Right atrium auricular region (tissue), 2 donors: ENCODE results near the gene ITPR2. TPM values are rescaled to one million over a fixed set of nuclear protein-coding genes. Genes with fewer than 3 reads are reported as not detected.

Experiments used
- DNase-seq: peaks from one replicate; pipeline ENCODE4 v3.0.0-alpha.2; 2019; ENCODE audit warnings: low spot score
- H3K27ac ChIP-seq, 2 donors: fragments of 200-600 bp; sonication (generic); 1 replicate in 1 of 2; 2 replicates in 1 of 2; pipeline ENCODE4 v1.5.1; 2016 to 2019
- H3K27me3 ChIP-seq, 2 donors: fragments of 200-600 bp; sonication (generic); one replicate each; pipeline versions ENCODE4 v1.5.1 to v1.6.0; 2017 to 2019
- H3K36me3 ChIP-seq: fragments of 200-600 bp; sonication (generic); one replicate; pipeline ENCODE4 v1.5.1; 2016
- H3K4me1 ChIP-seq, 2 donors: fragments of 200-600 bp; sonication (generic); one replicate each; pipeline versions ENCODE4 v1.5.1 to v1.6.0; 2017 to 2019
- H3K4me3 ChIP-seq, 2 donors: fragments of 200-600 bp; sonication (generic); 1 replicate in 1 of 2; 2 replicates in 1 of 2; pipeline ENCODE4 v1.5.1; 2017 to 2019; ENCODE audit warnings: mild to moderate bottlenecking in 1 of 2, moderate library complexity in 1 of 2
- H3K9me3 ChIP-seq, 2 donors: fragments of 200-600 bp; sonication (generic); one replicate each; pipeline ENCODE4 v1.5.1; 2019
- CTCF ChIP-seq, 2 donors: fragments of 200-600 bp; sonication (generic); IDR thresholded peaks; one replicate each; pipeline ENCODE4 v1.5.1; 2019; ENCODE audit warnings: antibody characterized with exemption in 2 of 2
- total RNA-seq, 2 donors: library from RNA; depleted of rRNA; stranded (reverse); fragments of >200 nt; gene quantifications; one replicate each; pipeline ENCODE4 v1.1.0, GENCODE V29; 2016

ITPR2 gene
- total RNA-seq, 2 donors from 2014 or later = 13.0 to 20.7 TPM

- H3K36me3 ChIP-seq = no peaks in the 10 kb centered on the region
- peak overlapping the region in 1 of 2 donors; percentile 3 for H3K27ac ChIP-seq
- no peak for TF ChIP-seq CTCF (IDR thresholded peaks at IDR 0.05)
- no peaks in the 10 kb centered on the region for H3K9me3 ChIP-seq
- no peak for DNase-seq
- peak overlapping the region; percentile 11 to 27 for H3K4me3 ChIP-seq
- no peaks in the 10 kb centered on the region for H3K27me3 ChIP-seq
- H3K4me1 ChIP-seq = peaks cover 0 to 32% of the 10 kb centered on the region in 2 donors
These were observed 2.0 kb downstream of the ITPR2 start for GRCh38 chr12:26830783-26831551.

GRCh38 chr12:26830363-26830762, 2.6 kb downstream of the ITPR2 start:
- Histone ChIP-seq H3K36me3 (no peaks in the 10 kb centered on the region), H3K27me3 (no peaks in the 10 kb centered on the region), H3K4me3 (no peak overlapping the region), H3K27ac (peak overlapping the region in 1 of 2 donors; percentile 3), H3K4me1 (peaks cover 0 to 32% of the 10 kb centered on the region in 2 donors), H3K9me3 (no peaks in the 10 kb centered on the region)
- DNase-seq = no peak
- no peak for TF ChIP-seq CTCF (IDR thresholded peaks at IDR 0.05)

- no peak for DNase-seq
- H3K9me3 ChIP-seq = no peaks in the 10 kb centered on the region
- no peak overlapping the region for H3K4me3 ChIP-seq
- TF ChIP-seq CTCF (IDR thresholded peaks at IDR 0.05) = no peak
- no peak overlapping the region for H3K27ac ChIP-seq
- H3K4me1 ChIP-seq = peaks cover 0 to 23% of the 10 kb centered on the region in 2 donors
- H3K27me3 ChIP-seq = no peaks in the 10 kb centered on the region
- no peaks in the 10 kb centered on the region for H3K36me3 ChIP-seq
These were observed 4.5 kb downstream of the ITPR2 start for GRCh38 chr12:26828280-26829073.

- no peak for DNase-seq
- Histone ChIP-seq H3K4me3 (no peak overlapping the region), H3K9me3 (no peaks in the 10 kb centered on the region), H3K4me1 (peaks cover 0 to 27% of the 10 kb centered on the region in 2 donors), H3K27ac (no peak overlapping the region), H3K27me3 (no peaks in the 10 kb centered on the region), H3K36me3 (no peaks in the 10 kb centered on the region)
- TF ChIP-seq CTCF (IDR thresholded peaks at IDR 0.05) = no peak
These were observed 6.6 kb downstream of the ITPR2 start for GRCh38 chr12:26826437-26826836.

- Histone ChIP-seq H3K4me3 (no peak overlapping the region), H3K9me3 (no peaks in the 10 kb centered on the region), H3K27ac (no peak overlapping the region), H3K36me3 (no peaks in the 10 kb centered on the region), H3K4me1 (peaks cover 0 to 20% of the 10 kb centered on the region in 2 donors), H3K27me3 (no peaks in the 10 kb centered on the region)
- no peak for TF ChIP-seq CTCF (IDR thresholded peaks at IDR 0.05)
- DNase-seq = no peak
These were observed 7.5 kb downstream of the ITPR2 start for GRCh38 chr12:26825459-26826016.
